HG03521 (cell line): ENCODE results near the gene EGLN1.
"Not testable (repeated sequence)": the region's sequence is repeated elsewhere in the genome, so short reads cannot be mapped to it uniquely, and the experiment has no call there.

Experiments used
- ATAC-seq: cut with Tn5 transposase; IDR thresholded peaks from one replicate; pipeline ENCODE4 v1.9.1; 2021; ENCODE audit warnings: mild to moderate bottlenecking, moderate library complexity; ENCODE audit not compliant: unreplicated experiment

EGLN1 gene

DNA sequence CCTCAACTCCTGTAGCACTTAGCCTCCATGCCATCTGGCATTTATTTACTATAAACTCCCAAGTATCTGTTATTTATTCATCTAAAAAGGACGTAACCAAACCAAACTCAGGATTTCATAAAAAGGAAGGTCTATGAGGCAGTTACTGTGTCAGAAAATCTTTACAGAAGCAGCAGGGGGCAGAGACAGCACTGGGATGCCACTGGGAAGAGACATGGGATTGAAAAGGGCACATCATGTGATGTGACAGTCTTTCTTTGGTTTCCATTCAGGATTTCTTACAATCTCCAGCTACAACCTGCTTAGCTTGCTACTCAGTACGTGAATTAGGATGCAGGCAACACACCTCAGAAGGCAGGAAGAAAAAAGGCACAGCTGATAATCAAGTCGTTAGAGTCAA, 52.8 kb downstream of the EGLN1 start:
- ATAC-seq = no peak

DNA sequence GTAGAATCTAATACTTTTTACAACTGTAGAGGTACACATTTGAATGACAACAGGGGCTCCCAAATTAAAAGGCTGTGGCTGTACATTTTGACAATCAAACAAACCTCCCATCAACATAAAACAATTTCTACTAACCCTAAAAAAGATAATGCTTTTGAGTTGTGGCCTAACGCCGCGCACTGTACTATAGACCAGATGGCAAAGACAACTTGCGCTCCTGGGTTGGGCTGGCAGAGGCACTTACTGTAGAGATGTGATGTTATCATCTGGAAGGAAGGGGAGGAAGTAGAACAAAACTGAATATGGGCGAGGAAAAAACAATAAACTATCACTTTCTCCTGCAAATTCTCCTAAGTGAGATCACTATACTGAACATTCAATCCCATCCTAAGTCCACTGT, 57.9 kb downstream of the EGLN1 start:
- ATAC-seq = no peak

DNA sequence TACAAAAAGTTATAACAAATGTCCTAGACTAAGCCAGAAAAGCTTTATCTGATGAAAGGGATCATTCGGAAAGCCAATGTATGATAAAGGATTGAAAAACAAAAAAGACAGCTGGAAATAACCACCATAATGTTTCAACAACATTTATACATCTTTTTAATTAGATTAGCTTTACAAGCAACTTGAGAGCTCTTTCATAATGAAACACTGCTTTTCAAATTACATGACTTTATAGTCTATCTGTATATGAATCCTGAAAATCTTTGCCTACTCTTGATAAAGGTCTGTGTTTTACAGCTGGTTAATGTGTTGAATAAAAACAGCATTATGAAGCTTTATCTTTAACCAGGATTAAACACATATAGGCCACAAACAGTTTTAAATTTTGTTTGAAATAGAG, 58.5 kb downstream of the EGLN1 start:
- no peak for ATAC-seq

DNA sequence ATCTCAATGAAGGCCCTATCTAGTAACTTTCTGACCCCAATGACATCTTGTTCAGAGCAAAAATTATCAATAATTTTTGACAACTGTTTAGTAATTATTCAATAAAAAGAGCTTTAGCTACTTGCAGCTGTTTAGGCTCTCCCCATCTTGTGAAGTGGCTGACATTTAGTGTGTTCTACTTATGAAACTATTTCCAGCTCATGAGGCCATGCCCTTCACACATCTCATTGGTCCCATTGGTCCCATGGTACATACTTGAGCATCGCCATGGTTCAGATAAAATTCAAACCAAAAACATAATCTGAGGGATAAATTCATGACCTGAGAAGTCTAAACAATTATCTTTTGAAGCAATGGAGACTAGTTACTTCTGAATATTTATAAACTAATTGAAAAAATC, 59.8 kb downstream of the EGLN1 start:
- ATAC-seq = no peak

DNA sequence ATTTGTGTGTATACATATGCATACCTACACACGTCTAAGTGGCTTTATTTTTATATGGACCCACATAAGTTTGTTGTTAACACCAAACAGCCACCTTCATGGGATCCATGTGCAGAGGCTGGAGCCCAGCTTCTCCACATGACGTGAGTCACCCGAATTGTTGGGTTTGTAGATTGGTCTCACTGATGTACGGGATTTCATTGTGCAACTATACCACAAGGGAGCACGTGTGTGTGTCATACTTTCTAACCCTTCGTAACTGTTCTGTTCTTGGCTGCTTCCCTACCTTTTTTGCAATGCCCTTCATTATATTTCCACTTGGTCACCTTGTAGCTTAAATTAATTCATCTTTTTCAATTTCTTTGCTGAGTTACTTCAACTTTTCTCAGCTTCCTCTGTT, 63.0 kb downstream of the EGLN1 start:
- ATAC-seq = no peak

DNA sequence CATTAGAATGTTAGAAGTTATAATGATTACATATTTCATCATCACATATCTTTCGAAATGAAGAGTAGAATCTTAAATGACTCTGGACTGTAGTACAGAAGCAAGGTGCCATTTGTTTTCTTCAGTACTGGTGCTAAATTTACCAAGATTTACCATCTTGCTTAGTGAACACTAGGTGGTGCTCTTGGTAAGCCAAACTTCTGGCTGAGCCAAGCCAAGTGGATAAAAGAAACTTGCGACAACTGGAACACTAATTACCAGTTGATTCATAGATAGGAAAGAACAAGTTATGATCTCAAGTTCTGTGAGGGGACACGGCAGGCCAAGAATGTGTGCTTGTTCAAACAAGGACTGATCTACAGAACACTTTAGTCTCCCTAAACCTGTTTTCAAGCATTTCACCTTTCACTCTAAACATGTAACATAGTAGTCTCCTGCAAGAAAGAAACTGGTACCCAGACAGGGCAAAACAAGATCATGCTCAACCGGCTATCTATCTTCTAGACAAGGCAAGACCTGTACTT, 64.2 kb downstream of the EGLN1 start:
- peak; percentile 57 for ATAC-seq

DNA sequence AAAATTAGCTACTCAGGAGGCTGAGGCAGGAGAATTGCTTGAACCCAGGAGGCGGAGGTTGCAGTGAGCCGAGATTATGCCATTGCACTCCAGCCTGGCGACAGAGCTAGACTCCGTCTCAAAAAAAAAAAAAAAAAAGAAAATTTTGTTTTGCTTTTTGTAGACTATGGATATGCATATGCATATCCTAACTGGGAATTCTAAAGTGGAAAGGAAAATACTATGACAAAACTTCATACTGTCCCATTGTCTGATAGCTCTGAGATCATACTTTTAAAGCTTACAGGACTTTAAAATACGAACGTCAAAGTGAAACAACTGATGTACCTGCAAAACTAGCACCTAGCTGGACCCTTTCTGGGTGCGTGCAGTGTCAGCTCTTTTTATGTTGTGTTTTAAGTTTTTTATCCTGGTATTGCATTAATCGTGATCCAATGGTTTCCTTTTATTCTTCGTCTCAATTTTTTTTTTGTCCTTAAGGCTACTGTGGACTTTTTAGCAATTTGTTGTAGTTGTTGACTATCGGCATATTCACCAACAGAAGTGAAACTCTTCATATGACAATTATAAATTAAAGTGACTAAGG, 64.8 kb downstream of the EGLN1 start:
- ATAC-seq = no peak

DNA sequence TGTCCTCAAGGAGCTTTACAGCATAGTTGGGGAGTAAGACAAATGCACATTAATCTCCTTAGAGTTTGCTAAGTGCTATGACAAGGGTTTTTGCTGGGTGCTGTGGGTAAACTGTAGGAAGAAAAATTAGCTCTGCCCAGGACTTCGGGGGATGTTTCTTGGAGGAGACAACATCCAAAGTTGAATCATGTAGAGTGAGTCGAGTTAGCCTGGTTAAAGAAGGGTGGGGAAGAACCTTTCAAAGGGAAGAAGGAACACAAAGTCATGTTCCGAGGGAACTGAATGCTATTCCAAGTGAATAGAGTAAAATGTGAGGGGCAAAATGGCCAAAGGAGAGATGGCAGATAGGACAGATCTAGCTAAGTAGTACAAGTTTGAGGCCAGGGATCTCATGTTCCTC, 66.9 kb downstream of the EGLN1 start:
- ATAC-seq = no peak

DNA sequence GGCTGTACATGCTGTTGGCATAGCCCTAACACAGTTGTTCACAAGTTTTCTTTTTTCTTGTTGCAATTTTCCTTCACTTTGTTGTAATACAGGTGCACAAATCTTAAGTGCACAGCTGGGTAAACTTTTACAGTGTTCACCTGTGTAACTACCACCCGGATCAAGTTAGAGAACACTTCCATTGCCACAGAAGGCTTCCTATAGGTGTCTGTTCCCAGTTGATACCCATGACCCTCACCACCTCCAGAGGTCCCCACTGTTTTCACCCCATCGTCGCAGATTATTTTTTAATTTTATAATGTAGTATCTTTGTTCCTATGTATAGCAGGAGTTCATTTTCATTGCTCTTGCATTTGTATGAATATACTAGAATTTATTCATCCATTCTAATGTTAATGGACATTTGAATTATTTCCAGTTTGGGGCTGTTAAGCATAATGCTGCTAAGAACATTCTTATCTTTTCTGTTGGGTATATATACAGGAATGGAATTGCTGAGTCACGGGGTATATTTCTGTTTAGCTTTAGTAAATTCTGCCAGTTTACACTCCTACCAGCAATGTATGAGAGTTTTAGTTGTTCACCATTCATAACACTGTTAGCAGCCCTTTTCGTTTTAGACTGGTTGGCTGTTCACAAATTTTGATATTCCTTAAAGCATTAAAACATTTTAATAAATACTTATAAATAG, 67.6 kb downstream of the EGLN1 start:
- ATAC-seq = no peak

DNA sequence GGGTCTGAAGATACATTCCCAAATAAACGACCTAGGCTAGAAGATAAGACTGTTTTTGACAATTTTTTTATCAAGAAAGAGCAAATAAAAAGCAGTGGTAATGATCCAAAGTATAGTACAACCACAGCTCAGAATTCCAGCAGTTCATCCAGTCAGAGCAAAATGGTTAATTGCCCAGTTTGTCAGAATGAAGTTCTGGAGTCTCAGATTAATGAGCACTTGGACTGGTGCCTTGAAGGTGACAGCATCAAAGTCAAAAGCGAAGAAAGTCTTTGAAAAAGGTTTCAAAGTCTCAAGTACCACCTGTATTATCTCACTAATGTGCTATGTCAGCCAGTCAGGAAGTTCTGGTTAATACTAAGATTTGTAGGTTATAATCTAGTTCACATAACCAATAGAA, 69.0 kb downstream of the EGLN1 start:
- ATAC-seq = no peak

DNA sequence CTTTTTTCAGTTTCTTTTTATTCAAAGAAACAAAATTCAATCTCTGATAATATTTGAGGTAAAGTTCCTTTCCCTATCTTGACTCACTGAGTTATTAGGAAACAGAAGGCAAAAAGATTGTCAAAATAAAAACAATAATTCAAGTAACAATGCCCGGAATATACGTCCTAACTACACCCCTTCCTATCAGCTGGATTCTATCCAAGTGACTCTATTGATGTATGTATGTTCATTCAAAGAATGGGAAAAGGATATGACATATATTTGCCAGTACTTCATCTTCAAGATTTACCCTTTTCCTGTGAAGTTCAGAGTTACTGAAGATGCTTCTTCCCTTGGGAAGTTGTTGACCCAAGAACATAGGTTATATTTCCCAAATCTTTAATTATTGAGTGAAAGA, 70.3 kb downstream of the EGLN1 start:
- ATAC-seq = no peak

DNA sequence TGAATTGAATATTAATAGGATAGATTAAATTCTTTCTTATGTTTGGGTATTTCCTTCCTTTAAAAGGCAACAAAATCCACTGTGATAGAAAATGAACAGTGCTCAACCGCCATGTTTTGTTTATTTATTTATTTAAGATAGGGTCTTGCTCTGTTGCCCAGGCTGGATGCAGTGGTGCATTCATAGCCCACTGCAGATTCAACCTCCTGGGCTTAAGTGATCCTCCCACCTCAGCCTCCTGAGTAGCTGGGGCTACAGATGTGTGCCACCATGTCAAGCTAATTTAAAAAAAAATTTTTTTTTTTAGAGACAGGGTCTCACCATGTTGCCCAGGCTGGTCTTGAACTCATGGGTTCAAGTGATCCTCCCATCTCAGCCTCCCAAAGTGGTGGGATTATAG, 73.2 kb downstream of the EGLN1 start:
- not testable (repeated sequence) for ATAC-seq

DNA sequence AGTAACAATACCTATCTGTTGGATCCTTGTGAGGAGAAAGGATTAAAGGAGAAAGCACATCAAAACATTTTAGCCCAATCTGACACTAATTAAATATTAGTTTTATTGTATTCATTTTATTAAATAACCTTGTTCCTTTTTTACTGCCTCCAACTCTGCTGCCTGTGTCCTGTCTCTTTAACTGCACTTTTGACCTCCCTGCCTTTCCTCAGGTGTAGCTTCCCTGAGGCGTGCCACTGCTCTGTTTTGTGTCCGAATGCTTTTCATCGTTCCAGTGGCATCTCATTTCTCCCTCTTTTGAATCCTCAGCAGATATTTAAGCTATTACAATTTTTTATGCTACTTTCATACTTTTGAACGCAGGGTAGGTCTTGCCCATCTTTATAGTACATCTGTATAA, 73.6 kb downstream of the EGLN1 start:
- ATAC-seq = no peak

DNA sequence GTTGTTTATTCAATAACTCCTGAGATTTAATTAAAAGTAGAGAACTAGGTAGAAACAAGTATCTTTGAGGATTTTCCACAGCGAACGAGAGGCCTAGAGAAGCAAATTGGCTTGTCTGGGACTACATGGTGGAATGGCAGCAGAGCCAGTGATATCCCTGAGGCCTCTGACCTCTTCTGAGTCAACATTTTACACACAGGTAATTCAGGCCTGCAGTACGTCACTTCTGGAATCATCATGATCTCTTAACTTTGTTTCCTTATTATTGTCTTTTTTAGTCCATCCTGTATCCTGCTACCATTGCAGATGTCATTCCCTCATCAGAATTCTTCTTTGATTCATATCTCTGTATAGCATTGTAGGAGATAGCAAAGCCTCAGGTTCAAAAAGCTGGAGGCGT, 74.1 kb downstream of the EGLN1 start:
- no peak for ATAC-seq

DNA sequence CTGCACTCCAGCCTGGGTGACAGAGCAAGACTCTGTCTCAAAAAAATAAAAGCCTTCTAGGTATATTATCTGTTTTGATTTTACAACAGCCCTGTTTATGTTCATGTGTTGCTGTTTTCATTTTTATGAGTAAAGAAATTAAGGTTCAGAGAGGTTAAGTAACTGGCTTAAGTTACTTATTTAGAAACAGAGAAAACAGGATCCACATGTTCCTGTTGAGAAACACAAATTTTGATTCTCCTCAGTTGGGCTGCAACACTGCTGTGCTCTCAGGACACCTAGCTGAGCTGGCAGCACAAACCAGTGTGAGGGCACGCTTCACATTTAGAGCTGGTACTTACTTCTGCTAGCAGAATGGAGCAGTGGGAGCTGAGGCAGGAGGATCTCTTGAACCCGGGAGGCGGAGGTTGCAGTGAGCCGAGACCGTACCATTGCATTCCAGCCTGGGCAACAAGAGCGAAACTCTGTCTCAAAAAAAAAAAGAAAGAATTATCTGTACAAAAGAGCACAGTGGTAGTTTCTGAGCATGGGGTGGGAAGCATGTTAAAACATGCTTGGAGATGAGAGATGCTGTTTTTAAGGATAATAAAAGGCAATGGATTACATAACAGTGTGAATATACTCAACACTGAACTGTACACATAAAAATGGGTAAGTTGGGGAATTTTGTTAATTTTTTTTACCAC, 81.6 kb downstream of the EGLN1 start:
- ATAC-seq = no peak

DNA sequence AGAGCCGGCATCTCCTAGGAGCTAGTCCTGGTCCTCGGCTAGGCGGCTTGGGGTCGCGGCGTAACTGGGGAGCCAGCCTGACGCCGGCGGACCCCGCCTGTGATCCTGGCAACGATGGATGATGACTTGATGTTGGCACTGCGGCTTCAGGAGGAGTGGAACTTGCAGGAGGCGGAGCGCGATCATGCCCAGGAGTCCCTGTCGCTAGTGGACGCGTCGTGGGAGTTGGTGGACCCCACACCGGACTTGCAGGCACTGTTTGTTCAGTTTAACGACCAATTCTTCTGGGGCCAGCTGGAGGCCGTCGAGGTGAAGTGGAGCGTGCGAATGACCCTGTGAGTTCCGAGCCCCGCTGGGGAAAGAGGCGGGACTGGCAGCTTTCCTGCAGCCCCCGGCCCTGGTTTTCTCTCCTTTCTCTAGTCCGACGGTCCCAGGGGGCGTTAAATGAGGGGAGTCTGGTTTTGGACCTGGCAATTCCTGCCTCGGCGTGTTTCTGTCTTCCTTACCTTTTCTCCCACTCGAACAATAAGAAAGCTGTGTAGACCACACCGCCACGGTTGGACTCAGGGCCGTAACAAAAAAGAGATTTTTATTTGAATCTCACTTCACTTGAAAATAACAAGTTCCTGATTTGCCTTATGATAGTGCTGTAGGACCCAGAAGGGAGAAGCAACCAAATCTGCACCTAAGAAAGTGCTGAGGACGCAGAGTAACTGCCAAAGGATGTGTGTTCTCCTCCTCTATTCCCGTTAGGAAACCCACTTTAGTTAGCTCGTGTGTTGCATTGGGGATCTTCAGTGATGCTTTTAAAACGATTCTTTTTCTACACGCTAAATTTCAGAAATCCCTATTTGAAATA, 83.6 kb downstream of the EGLN1 start, which contains the start of gene SPRTN:
Gene SPRTN (plus strand): TSS at position 24 of the 859 bp plus-strand sequence. CDS start 91 bp downstream, at position 115.
- peak; percentile 1 for ATAC-seq

DNA sequence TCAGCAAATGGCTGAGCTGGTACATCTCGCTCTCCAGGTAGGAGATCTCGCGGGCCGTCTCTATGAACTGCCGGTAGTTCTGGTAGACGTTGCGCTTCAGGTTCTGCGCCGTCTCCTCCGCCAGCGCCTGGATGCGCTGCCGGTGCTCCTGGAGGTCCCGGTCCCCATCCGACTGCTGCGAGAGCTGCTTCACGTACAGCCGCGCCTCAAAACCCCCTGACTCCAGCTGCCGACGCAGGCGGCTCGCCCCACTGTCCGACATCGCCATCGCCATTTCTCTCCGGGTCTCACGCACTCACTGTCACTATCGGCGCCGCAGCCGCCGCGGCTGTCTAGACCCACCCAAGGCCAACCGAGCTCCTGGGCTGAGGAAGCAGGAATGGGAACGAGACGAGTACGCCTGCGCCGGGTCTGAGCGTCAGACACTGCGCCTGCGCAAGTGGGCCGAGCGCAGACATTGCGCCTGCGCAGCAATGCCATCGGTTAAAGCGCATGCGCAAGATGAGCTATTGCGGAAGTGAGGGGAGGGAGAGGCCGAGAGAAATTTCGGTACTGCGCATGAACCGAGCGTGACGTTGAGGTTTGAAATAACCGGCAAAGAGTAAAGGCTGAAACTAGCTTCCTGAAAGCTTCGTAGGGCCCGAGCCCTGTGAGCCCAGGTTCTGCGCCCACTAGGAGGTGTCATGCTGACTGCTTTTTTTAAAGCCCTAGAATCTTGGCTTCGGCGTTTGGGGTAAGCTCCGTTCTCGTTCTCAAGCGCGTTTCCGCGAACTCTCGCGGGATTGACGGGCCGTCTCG, 84.4 kb downstream of the EGLN1 start, which contains the start of gene EXOC8:
Gene EXOC8 (minus strand): TSS at position 381 of the 798 bp plus-strand sequence. CDS start 107 bp downstream, at position 274.
- peak; percentile 70 for ATAC-seq

DNA sequence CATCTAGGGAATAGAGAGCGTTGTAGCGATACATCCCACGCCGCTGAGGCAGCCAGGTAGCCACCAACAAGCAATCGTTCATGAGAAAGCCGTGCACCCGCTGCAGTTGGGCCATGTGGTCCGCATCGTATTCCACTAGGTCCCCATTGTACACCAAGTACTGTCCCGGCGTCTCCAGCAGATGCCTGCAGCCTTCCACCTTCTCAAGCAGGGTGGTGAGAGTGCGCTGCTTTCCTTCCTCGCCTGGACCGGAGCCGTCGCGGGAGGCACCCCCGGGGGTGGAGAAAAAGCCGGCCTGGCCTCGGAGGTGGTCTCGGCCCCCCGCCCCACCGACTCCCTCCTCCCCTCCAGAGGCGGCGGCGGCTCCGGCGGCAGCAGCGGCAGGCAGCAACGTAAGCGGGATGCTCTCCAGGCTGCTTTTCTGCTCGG, 85.0 kb downstream of the EGLN1 start:
- peak; percentile 11 for ATAC-seq

DNA sequence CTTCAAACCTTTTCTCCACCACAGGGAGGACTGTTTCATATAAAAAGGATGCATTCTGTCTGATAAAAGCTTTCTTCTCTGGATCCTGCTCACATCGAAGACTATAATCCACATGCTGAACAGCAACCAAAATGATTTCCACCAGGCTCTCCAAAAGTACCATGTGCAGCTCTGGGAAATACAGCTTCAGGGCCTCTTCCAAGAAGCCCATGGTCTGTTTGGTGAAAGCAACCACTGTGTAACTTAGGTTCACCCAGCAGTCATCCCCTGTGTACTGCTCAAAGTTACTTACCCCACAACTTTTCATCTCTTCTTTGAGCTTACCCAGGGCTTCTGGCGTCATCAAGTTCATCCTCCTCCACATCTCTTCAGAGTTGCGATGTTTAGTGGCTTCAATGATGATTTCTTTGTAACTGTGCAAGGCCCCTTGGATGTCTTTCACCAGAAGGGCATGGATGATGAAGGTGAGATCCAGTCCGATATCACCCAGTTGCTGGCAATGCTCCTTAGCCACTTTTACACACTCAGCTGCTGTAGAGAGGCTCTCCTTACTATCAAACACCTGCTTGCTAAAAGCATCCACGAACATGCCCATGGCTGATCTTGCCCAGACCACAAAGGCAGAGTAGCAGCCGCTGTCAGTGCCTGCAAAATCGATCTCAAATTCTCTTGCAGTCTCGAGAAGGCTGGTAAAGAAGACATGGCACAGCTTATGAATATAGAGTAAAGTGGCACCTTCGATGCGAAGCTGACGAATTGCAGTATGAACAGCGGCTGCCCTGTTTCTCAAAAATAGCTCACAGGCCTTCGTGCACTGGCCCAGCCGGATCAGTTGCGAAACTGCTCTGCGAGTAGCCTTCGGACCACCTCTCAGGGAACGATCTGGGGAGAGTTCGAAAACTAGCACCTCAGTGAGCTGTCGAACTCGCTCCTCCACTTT, 86.2 kb downstream of the EGLN1 start:
- no peak for ATAC-seq
